Fibroblast of skin of left quadriceps (primary cell): ENCODE results near the gene MYOZ1.
"Not testable (repeated sequence)": the region's sequence is repeated elsewhere in the genome, so short reads cannot be mapped to it uniquely, and the experiment has no call there.

Experiments
- DNase-seq, 2 experiments: peaks; one replicate each; pipeline ENCODE4 v3.0.0-alpha.2; 2013; ENCODE audit warnings: low read depth in 2 of 2

Gene MYOZ1

DNA sequence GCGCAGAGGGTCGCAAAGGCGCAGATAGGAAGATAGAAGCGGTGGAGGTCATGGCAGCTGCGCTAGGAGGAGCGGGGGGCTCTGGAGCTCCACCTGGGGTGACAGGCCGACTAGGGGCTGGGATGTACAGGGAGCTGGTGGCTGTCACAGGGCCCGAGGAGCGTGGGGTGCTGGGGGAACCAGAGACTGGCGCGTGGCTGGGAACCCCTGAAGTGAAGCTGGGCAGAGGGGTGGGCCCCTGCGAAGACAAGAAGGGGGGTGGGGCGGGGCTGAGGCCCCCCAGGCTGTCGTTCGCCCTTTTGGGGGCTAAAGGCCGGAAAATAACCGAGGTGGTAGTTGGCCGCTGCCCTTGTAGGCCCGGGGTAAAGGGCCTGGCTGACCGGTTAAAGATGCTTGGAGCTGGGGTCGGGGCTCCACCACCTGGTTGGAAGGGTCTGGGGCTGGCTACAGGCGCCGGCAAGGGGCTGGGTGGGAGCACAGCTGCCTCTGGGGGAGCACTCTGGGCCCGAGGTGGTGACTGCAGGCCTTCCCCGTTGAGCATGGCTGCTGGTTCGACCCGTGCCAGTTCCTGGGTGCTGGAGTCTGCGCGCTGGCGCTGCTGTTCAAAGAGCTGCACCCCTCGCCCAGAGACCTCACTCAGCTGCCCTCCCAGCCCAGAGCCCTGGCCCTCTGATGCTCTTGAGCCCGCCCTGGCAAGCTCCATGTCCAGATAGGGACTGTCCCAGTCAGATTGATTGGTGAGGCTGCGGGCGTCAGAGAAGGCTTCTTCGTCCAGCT lies 6.8 kb upstream of the MYOZ1 start:
- no peak for DNase-seq

- DNase-seq: peak in 1 of 2 experiments; percentile 23
Measured at GRCh38 chr10:73647211-73647874, 6.1 kb upstream of the MYOZ1 start.

DNA sequence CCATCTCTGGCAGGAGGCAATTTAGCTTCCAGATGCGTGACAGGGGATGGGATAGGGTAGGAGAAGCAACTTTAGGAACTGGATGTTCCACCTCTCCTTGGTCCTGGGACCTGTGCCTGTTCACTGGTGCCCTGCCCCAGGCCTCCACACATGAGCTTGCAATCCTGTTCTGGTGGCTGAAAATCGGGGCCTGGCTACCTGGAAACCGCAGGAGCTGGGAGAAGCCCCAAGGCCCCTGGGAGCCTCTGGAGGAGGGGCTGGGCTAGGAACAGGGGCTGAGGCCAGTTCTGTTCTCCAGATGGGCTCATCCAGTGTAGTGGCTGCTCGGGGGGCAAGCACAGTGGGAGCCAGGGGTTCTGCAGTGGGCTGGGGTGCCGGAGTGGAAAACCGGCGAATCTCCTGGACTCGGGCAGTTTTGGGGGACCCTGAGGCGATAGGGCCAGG lies 5.3 kb upstream of the MYOZ1 start:
- no peak for DNase-seq

GRCh38 chr10:73645251-73645650 lies 4.0 kb upstream of the MYOZ1 start:
- no peak for DNase-seq

DNA sequence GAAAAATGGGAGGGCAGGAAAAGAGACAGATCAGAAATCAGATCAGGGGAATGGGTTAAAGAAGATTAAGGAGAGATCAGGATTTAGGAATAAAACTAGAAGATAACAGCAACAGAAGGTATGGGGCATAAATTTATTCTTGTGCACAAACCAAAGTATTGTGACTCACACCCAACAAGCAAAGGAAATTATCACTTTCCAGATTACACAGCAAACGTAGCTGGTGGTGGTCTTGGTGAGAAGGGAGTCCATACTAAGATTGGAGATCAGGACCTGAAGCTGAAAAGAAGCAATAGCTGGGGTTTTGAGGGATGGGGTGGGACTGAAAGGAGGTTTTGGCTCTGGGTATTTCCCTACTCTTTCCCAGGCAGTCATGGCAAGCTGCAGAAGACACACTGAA lies 3.5 kb upstream of the MYOZ1 start:
- DNase-seq: no peak

GRCh38 chr10:73644015-73644743 lies 2.9 kb upstream of the MYOZ1 start:
- DNase-seq: peak; percentile 37 to 44

DNA sequence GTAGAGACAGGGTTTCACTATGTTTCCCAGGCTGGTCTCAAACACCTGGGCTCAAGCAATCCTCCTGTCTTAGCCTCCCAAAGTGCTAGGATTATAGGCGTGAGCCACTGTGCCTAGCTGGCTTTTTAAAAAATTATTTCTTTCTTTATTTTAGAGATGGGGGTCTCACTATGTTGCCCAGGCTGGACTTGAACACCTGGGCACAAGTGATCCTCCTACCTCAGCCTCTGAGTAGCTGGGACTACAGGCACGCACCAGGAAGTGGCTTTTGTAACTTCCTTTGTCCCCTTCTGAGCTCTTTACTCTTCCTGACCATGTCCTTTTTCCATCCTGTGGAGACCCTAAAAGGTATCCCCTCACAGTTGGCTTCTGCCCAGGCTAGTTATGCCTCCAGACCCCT lies 2.1 kb upstream of the MYOZ1 start:
- DNase-seq: no peak

- DNase-seq: no peak
Measured at GRCh38 chr10:73639286-73639685, 2.0 kb downstream of the MYOZ1 start.

- no peak for DNase-seq
Measured at GRCh38 chr10:73635781-73636180, 5.5 kb downstream of the MYOZ1 start.

- DNase-seq: no peak
Measured at GRCh38 chr10:73634421-73634820, 6.9 kb downstream of the MYOZ1 start.

GRCh38 chr10:73629165-73629564 lies 12.1 kb downstream of the MYOZ1 start:
- no peak for DNase-seq

DNA sequence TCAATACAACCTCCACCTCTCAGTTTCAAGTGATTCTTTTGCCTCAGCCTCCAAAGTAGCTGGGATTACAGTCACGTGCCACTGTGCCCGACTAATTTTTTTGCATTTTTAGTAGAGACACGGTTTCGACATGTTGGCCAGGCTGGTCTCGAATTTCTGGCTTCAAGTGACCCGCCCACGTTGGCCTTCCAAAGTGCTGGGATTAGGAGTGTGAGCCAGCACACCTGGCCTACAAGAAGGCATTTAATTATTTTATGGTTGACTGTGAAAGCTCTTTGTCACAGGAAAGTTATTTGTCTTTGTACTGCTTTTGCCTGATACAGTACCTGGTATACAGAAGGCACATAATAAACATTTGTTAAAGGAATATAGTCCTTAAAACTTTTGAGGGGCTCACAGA lies 12.9 kb downstream of the MYOZ1 start:
- no peak for DNase-seq

- no peak for DNase-seq
Measured at GRCh38 chr10:73627300-73627699, 14.0 kb downstream of the MYOZ1 start.

DNA sequence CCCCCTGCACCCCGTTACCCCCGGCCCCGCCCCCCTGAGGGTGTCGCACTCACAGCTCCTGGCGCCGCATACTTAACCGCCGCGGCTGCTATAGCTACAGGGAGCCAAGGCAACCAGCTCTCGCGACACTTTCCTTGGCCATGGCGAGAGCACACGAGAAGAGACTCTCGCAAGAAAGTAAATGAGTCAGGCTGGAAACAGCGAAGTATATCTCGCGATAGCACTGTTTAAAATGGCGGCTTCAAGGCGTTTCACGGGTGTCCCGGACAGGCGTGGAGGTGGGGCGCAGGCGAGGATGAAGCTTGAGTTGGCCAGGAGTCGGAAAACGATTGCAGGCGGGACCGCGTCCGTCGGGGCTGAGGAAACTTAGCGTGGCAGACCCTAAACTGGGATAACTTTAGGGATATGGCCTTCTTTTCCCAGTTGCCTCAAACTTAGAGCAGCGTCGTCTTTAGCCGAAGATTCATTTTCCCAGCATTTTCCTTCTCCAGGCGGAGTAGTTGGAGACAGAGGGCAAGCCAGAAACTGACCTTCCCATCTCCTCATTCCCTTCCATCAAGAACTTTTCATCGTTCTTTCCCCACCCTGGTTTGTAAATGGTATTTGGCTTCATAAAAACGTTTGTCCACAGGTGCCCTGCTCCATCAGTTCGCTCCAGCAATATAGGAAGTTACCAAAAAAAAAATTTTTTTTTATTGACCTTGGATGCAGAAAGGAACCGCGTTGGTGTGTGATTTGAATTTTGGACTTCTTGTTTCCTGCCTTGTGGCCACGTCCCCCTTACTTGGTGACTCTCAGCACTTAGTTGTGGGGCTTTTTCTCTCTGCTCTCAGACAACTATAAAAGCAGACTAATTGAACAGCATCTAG lies 15.2 kb downstream of the MYOZ1 start:
- DNase-seq: peak; percentile 97

- DNase-seq: no peak
Measured at GRCh38 chr10:73625004-73625883, 16.0 kb downstream of the MYOZ1 start.

- DNase-seq: no peak
Measured at GRCh38 chr10:73623056-73623455, 18.2 kb downstream of the MYOZ1 start.

GRCh38 chr10:73620974-73621373 lies 20.3 kb downstream of the MYOZ1 start:
- not testable (repeated sequence) for DNase-seq

GRCh38 chr10:73617143-73617542 lies 24.1 kb downstream of the MYOZ1 start:
- DNase-seq: not testable (repeated sequence)

DNA sequence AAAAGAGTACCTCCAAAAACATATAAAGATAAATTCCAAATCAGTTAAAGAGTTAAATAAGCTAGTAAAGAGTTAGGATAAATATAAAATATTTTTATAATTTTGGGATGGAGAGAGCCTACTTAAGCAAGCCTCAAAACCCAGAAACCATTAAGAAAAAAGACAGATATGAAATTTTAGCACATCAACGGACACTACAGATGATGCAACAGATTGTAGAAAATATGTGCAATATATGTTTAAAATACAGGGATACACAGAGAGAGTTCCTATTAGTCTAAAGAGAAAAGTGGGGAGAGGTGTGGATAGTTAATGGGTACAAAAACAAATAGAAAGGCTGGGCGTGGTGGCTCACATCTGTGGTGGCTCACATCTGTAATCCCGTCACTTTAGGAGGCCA lies 26.6 kb downstream of the MYOZ1 start:
- DNase-seq: no peak

- no peak for DNase-seq
Measured at GRCh38 chr10:73609116-73609515, 32.2 kb downstream of the MYOZ1 start.

DNA sequence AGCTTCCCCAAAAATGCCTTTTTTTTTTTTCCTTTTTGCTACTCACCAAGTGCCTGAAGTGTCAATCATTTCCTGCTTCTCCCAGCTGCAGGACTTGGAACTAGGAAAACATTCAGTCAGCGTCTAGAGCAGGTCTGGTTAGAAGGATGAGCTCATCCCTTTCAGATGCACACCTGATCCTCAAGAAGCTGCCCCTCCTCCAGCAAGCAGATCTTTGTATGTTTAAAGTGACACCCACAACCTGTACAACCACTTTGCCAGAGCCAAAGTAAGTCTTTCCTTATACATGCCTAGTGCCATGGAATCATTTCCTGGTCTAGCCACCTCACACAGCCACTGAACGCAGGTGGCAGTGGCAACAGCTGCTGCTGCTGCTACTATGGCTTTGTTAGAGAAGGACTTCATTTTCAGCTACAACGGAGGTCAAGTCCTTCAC lies 39.8 kb downstream of the MYOZ1 start:
- DNase-seq: no peak
